ENCODE measurements around the gene ZFAND3.

ZFAND3 gene

DNA sequence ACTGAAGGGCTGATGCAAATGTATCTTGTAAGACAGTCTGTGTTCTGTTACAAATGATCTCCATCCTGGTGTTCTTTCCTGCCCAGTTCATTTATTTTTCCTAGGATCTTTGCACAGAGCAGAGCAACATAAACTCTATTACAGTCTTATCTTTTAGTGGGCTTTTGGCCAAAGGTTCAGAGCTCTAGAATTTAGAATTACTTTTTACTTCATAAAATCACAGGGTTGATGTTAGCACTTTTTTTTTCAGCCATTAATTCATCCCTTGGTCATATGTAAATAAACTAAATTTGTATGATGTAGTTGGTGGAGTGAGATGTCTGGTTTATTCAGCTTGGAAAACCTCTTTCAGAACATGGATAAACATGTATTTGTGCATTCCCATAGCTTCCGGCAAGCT, 181.9 kb downstream of the ZFAND3 start:
- DNase-seq (ENCODE audit: low read depth): no peak
- TF ChIP-seq, protein P1, sequence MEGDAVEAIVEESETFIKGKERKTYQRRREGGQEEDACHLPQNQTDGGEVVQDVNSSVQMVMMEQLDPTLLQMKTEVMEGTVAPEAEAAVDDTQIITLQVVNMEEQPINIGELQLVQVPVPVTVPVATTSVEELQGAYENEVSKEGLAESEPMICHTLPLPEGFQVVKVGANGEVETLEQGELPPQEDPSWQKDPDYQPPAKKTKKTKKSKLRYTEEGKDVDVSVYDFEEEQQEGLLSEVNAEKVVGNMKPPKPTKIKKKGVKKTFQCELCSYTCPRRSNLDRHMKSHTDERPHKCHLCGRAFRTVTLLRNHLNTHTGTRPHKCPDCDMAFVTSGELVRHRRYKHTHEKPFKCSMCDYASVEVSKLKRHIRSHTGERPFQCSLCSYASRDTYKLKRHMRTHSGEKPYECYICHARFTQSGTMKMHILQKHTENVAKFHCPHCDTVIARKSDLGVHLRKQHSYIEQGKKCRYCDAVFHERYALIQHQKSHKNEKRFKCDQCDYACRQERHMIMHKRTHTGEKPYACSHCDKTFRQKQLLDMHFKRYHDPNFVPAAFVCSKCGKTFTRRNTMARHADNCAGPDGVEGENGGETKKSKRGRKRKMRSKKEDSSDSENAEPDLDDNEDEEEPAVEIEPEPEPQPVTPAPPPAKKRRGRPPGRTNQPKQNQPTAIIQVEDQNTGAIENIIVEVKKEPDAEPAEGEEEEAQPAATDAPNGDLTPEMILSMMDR (conservative IDR thresholded peaks at IDR 0.05; ENCODE audit: control insufficient read depth, insufficient read depth, low read depth, low read length): no peak
- no peak overlapping the region for H3K4me3 ChIP-seq (ENCODE audit: control insufficient read depth, low read depth, low read length)

DNA sequence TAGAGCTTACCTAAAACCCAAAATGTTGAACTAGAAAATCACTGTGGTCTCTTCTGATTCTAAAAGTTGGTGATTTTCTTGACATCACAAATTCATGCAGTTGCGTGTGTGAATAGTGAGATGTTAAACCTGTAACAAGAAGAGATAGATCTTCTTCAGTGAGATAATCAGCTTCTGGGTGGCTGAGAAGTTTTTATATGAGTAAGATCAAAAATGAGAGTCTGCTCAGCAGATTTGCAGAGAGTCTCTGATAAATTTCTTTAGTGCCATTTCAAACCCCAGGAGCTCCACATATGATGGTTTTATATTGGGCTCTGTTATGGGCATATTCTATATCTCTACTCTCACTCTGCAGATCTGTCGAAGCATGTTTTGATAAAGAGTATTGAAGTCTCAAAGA, 185.4 kb downstream of the ZFAND3 start:
- TF ChIP-seq, protein P1 (conservative IDR thresholded peaks at IDR 0.05; ENCODE audit: control insufficient read depth, insufficient read depth, low read depth, low read length): no peak
- H3K4me3 ChIP-seq (ENCODE audit: control insufficient read depth, low read depth, low read length): no peak overlapping the region
- DNase-seq (ENCODE audit: low read depth): no peak

DNA sequence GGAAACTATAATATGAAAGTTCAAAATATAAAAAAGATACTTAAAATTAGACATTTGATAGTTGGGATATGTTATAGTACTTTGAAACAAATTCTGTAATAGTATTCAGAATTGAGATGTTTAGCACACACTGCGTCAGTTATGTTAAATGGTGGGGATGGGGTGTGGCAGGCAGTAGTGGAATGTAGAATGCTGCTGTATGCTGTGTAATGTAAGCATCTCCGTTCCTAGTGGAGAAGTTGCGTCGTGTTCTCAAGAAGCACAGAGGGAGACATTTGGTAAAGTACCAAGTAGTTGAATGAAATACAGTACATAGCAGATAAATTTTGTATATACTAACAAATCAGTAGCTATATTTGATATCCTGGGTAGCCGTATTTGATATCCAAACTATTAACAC, 192.4 kb downstream of the ZFAND3 start:
- no peak overlapping the region for H3K4me3 ChIP-seq (ENCODE audit: control insufficient read depth, low read depth, low read length)
- no peak for DNase-seq (ENCODE audit: low read depth)
- TF ChIP-seq, protein P1 (conservative IDR thresholded peaks at IDR 0.05; ENCODE audit: control insufficient read depth, insufficient read depth, low read depth, low read length): no peak

DNA sequence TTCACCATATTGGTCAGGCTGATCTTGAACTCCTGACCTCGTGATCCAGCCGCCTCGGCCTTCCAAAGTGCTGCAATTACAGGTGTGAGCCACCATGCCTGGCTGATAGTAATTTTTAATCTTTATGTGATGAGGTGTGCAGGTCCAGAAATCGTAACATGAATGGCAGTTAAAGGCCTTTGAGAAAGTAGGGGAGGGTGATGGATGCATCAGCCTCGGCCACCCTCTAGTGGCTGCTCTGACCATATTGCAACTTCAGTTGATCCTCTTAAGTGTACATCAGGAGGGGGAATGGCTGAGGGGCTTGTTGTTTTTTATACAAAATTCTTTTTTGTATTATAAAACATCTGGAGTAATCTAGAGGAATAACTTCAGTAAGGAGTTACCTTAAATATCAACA, 193.0 kb downstream of the ZFAND3 start:
- no peak overlapping the region for H3K4me3 ChIP-seq (ENCODE audit: control insufficient read depth, low read depth, low read length)
- TF ChIP-seq, protein P1 (conservative IDR thresholded peaks at IDR 0.05; ENCODE audit: control insufficient read depth, insufficient read depth, low read depth, low read length): peak; percentile 68
- DNase-seq (ENCODE audit: low read depth): peak; percentile 55

DNA sequence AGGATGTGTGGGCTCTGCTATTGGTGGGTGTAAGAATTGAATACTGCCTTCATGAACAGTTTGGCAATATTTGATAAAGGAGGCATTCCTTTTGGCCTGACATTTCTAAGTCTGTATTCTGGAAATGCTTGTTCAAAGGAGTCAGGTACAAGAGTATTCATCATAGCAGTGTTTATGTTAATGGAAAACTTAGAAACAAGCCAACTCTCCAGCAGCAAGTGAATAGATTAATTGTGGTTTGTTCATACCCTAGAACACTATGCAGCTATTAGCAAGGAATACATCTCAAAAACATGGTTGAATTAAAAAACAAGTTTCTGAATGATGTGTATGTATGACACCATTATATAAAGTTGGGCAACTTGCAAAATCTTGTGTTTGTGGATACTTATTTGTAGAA, 195.8 kb downstream of the ZFAND3 start:
- no peak overlapping the region for H3K4me3 ChIP-seq (ENCODE audit: control insufficient read depth, low read depth, low read length)
- TF ChIP-seq, protein P1 (conservative IDR thresholded peaks at IDR 0.05; ENCODE audit: control insufficient read depth, insufficient read depth, low read depth, low read length): no peak
- DNase-seq (ENCODE audit: low read depth): no peak

DNA sequence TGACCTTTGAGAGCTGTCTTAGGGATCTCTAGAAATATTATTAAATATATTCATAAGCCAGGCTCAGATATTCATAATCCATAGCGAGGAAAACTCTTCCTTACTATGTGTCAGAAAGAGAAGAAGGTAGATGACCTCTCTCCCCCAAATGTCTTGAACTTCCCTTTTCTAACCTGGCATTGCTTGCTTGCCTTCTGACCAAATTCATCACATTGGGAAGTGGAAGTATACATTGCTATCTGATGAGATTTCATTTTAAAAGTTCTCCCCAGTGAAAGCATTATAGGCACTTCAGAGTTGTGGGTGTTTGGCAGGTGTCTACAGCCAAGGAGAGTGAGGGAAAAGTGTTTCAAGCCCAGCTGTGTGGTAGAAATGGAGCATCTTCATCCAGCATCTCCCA, 197.3 kb downstream of the ZFAND3 start:
- DNase-seq (ENCODE audit: low read depth): no peak
- H3K4me3 ChIP-seq (ENCODE audit: control insufficient read depth, low read depth, low read length): no peak overlapping the region
- TF ChIP-seq, protein P1 (conservative IDR thresholded peaks at IDR 0.05; ENCODE audit: control insufficient read depth, insufficient read depth, low read depth, low read length): no peak

DNA sequence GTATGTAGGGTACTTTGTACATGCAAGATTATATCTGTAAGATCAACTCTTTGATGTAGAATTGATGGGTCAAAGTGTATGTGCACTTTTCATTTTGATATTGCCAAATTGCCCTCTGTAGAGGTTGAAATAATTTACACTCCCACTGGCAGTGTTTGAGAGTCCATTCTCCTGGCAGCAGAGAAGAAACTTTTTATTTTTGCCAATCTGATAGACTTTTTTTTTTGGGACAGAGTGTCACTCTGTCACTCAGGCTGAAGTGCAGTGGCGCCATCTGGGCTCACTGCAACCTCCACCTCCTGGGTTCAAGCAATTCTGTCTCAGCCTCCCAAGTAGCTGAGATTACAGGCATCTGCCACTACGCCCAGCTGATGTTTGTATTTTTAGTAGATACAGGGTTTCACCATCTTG, 199.2 kb downstream of the ZFAND3 start:
- no peak overlapping the region for H3K4me3 ChIP-seq (ENCODE audit: control insufficient read depth, low read depth, low read length)
- TF ChIP-seq, protein P1 (conservative IDR thresholded peaks at IDR 0.05; ENCODE audit: control insufficient read depth, insufficient read depth, low read depth, low read length): no peak
- no peak for DNase-seq (ENCODE audit: low read depth)
